Lower lobe of right lung (tissue), 2 donors: ENCODE results near the gene HDGFL1. TPM values are rescaled to one million over a fixed set of nuclear protein-coding genes. Genes with fewer than 3 reads are reported as not detected.

ENCODE experiments used
- ATAC-seq, 2 donors: fragments of 200-7000 bp; cut with Tn5 transposase; one replicate each; pipeline ENCODE4 v1.9.1; 2020 to 2022; ENCODE audit warnings: mild to moderate bottlenecking in 2 of 2, moderate library complexity in 2 of 2
- DNase-seq: peaks from one replicate; pipeline ENCODE4 v3.0.0-alpha.2; 2020
- H3K27ac ChIP-seq: fragments of 200-600 bp; one replicate; pipeline ENCODE4 v1.8.0; 2022
- H3K27me3 ChIP-seq: fragments of 200-600 bp; one replicate; pipeline ENCODE4 v1.8.0; 2022; ENCODE audit warnings: low read depth
- H3K36me3 ChIP-seq: fragments of 200-600 bp; one replicate; pipeline ENCODE4 v1.8.0; 2022; ENCODE audit warnings: mild to moderate bottlenecking
- H3K4me1 ChIP-seq: fragments of 200-600 bp; one replicate; pipeline ENCODE4 v1.8.0; 2022
- H3K4me3 ChIP-seq: fragments of 200-600 bp; one replicate; pipeline ENCODE4 v1.8.0; 2022; ENCODE audit warnings: mild to moderate bottlenecking
- H3K9me3 ChIP-seq: fragments of 200-600 bp; one replicate; pipeline ENCODE4 v1.8.0; 2022
- intact Hi-C: fragments of 100-400 bp; cut with DNase I; formaldehyde crosslinking; loops from one replicate; pipeline ENCODE4 v1.11.0; 2022
- total RNA-seq: library from RNA; stranded (reverse); fragmentation: NEBNext Ultra II Directional; extraction: Animal tissue kit (Norgen Biotek cat#: 25700); gene quantifications from one replicate; pipeline ENCODE4 v1.2.1, GENCODE V29; 2021
- TF ChIP-seq, protein P1 (sequence below): fragments of 200-600 bp; IDR thresholded peaks from one replicate; pipeline ENCODE4 v1.8.0; 2022; ENCODE audit warnings: antibody characterized with exemption, mild to moderate bottlenecking
- donor health status: DM: no; HTN: yes; CAD: no; lungs with severe emphysema.

Gene HDGFL1
- total RNA-seq, 1 donor from 2014 or later = not detected

DNA sequence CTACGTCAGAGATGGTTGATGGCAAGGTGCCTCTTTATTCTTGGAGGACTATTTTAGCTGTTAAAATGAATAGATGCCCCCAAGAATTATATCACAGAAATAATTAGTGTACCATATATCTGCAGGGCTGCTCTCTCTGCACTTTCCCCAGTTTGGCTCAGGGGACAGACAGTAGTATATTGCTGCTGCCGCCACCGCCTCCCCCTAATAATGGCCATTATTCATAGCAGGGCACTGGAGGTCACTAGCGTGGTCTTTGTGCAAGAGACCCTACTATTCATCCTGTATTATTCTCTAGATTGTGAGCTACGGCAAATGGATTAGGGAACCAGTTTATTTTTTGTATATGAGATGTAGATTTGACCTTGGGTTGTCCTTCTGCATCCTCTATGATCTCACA lies 11.0 kb downstream of the HDGFL1 start:
- no peak for DNase-seq
- Histone ChIP-seq H3K27ac (no peak overlapping the region), H3K9me3 (no peaks in the 10 kb centered on the region), H3K4me1 (no peaks in the 10 kb centered on the region), H3K36me3 (no peaks in the 10 kb centered on the region), H3K4me3 (no peak overlapping the region), H3K27me3 (no peaks in the 10 kb centered on the region)
- ATAC-seq = no peak
- intact Hi-C loops = no loop called here
- TF ChIP-seq, protein P1, sequence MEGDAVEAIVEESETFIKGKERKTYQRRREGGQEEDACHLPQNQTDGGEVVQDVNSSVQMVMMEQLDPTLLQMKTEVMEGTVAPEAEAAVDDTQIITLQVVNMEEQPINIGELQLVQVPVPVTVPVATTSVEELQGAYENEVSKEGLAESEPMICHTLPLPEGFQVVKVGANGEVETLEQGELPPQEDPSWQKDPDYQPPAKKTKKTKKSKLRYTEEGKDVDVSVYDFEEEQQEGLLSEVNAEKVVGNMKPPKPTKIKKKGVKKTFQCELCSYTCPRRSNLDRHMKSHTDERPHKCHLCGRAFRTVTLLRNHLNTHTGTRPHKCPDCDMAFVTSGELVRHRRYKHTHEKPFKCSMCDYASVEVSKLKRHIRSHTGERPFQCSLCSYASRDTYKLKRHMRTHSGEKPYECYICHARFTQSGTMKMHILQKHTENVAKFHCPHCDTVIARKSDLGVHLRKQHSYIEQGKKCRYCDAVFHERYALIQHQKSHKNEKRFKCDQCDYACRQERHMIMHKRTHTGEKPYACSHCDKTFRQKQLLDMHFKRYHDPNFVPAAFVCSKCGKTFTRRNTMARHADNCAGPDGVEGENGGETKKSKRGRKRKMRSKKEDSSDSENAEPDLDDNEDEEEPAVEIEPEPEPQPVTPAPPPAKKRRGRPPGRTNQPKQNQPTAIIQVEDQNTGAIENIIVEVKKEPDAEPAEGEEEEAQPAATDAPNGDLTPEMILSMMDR = no peak

DNA sequence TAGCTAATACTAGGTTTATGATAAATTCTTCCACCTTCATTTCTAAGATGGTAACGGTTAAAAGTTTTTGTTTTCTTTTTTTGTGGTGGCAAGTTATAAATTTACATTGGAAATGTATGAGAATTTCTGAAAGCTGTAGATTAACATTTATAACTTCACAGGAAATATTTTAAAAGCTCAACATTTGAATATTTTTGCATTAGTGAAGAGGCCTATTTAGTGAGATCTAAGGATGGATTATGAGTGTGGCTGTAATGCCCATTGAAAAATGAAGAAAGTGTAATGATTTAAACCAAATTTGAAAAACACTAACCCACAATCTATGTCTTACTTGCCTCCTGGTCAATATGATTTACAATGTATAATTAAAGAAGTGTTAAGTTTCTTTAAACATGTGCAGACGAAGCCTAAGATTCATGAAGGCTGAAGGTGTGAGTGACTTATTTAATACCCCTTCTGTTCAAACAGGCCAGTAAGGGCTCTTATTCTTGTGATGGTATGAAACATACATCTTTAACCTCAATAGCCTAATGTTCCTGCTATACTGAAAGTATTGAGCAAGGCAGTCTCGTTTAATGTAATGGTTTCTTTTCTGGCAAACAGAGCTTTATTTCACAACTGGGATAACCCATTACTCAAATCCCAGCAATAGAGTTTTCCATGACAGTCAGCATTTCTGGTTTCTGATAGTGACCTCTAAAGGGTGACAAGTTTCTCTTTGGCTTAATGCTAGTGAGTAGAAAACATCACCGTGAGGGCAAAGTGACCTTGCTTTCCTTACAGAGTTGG lies 13.2 kb downstream of the HDGFL1 start:
- no peaks in the 10 kb centered on the region for H3K4me1 ChIP-seq
- no peak overlapping the region for H3K4me3 ChIP-seq
- intact Hi-C loops = no loop called here
- ATAC-seq (no peak), DNase-seq (no peak)
- no peaks in the 10 kb centered on the region for H3K9me3 ChIP-seq
- H3K27ac ChIP-seq = no peak overlapping the region
- TF ChIP-seq, protein P1 = no peak
- no peaks in the 10 kb centered on the region for H3K36me3 ChIP-seq
- H3K27me3 ChIP-seq = no peaks in the 10 kb centered on the region

DNA sequence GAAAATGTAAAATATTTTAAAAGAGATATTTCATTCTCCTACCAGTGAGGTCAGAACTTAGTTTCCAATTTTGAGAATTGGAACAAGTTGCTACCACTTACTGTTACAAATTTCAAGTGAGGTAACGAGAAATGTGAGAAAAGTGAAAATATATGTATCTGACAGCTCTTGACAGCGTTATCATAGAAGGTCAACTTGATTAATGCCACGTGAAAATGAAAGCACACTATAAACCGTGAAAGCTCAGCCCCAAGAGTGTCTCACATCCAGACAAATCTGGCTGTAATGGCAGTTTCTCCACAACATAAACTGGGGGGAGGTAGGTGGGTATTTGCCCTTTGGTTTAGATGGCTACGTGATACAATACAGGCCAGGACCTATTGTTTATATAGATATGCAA lies 13.9 kb downstream of the HDGFL1 start:
- DNase-seq (no peak), ATAC-seq (no peak)
- no peak overlapping the region for H3K4me3 ChIP-seq
- H3K27ac ChIP-seq = no peak overlapping the region
- TF ChIP-seq, protein P1 = no peak
- H3K36me3 ChIP-seq = no peaks in the 10 kb centered on the region
- H3K9me3 ChIP-seq = no peaks in the 10 kb centered on the region
- no peaks in the 10 kb centered on the region for H3K27me3 ChIP-seq
- intact Hi-C loops = no loop called here
- no peaks in the 10 kb centered on the region for H3K4me1 ChIP-seq

DNA sequence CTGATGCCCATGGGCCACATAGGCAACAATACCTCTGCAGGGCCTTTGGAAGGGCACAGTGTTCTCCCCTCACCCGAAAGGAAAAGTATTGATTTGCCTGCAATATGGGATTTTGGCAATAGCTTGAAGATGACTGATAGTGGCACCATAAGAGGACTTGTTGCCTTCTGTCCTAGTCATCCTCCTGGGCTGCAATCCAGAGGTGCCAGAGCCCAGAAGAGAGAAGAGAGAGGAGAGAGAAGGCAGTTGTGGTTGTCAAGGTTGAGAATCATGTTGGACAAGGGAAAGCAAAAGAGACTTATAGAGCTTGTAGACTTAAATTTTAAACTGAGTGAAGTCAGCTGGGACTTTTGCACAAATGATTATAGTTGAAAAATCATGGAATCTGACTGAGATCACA lies 14.6 kb downstream of the HDGFL1 start:
- Histone ChIP-seq H3K9me3 (no peaks in the 10 kb centered on the region), H3K36me3 (no peaks in the 10 kb centered on the region), H3K4me3 (no peak overlapping the region), H3K27ac (no peak overlapping the region), H3K27me3 (no peaks in the 10 kb centered on the region), H3K4me1 (no peaks in the 10 kb centered on the region)
- TF ChIP-seq, protein P1 = no peak
- ATAC-seq = no peak
- intact Hi-C loops = no loop called here
- no peak for DNase-seq

DNA sequence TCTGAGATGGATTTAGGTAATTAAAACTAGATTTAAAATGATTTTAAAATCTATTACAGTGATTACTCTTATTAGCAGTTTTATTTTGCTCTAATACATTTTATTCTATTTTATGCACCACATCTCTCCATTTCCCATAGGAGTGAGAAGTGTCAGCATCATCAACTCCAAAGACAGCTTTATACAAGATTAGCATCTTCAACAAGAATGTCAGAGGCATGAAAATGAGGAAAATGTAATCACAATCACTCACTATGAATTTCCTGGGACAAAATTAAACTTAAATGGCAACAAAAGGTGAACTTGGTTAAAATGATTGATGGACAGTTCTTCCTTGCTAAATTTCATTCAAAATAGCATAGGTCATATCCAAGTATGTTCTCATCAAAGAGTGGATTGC lies 19.8 kb downstream of the HDGFL1 start:
- Histone ChIP-seq H3K36me3 (no peaks in the 10 kb centered on the region), H3K27me3 (no peaks in the 10 kb centered on the region), H3K4me1 (no peaks in the 10 kb centered on the region), H3K27ac (no peak overlapping the region), H3K9me3 (no peaks in the 10 kb centered on the region), H3K4me3 (no peak overlapping the region)
- no peak for ATAC-seq
- no peak for DNase-seq
- intact Hi-C loops = no loop called here
- TF ChIP-seq, protein P1 = no peak
